Measurements from ENCODE around the gene PPARG.
A peak's percentile ranks its signal among the peaks of the same experiment; 100 is the strongest.
"Not testable (repeated sequence)": the region's sequence is repeated elsewhere in the genome, so short reads cannot be mapped to it uniquely, and the experiment has no call there.

Gene PPARG

DNA sequence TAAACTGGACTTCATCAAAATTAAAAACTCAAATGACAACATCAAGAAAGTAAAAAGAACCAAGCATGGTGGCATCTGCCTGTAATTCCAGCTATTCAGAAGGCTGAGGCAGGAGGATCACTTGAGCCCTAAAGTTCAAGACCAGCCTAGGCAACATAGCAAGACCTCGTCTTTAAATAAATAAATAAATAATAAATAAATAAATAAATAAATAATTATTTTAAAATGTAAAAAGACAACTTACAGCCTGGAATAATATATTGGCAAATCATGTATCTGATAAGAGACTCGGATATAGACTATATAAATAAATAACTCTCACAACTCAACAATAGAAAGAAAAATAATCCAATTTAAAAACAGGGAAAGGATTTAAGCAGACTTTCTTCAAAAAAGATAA is 4.3 kb upstream of the PPARG start:
- no peak overlapping the region for H3K4me3 ChIP-seq (ENCODE audit: low read depth in 1 of 2, low read length in 2 of 2)
- no peaks in the 10 kb centered on the region for H3K9me3 ChIP-seq (ENCODE audit: low read length)
- peaks cover 6% of the 10 kb centered on the region for H3K4me1 ChIP-seq (ENCODE audit: insufficient read depth, low read length)
- H3K36me3 ChIP-seq (ENCODE audit: insufficient read depth, low read length): no peaks in the 10 kb centered on the region
- peaks cover 7 to 20% of the 10 kb centered on the region in 2 donors for H3K27me3 ChIP-seq (ENCODE audit: control insufficient read depth in 1 of 2, insufficient read depth in 2 of 2, low read length in 2 of 2)
- H3K27ac ChIP-seq (ENCODE audit: low read depth, low read length): no peak overlapping the region
- no peak overlapping the region for H3K9ac ChIP-seq (ENCODE audit: low read length)

DNA sequence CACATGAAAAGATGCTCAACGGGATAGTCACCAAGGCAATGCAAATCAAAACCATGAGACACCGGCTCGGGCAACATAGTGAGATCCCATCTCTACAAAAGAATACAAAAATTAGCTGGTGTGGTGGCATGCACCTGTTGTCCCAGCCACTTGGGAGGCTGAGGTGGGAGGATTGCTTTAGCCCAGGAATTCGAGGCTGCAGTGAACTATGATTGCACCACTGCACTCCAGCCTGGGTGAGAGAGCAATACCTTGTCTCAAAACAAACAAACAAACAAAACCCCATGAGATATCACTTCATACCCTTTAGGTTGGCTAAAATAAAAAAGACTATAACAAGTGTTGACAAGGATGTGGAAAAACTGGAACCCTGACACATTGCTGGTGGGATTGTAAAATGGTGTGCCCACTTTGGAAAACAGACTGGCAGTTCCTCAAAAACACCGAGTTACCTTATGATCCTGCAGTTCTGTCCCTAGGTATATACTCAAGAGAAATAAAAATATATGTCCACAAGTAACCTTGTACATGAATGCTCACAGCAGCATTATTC is 3.8 kb upstream of the PPARG start:
- no peak overlapping the region for H3K4me3 ChIP-seq (ENCODE audit: low read depth in 1 of 2, low read length in 2 of 2)
- peaks cover 6% of the 10 kb centered on the region for H3K4me1 ChIP-seq (ENCODE audit: insufficient read depth, low read length)
- no peaks in the 10 kb centered on the region for H3K36me3 ChIP-seq (ENCODE audit: insufficient read depth, low read length)
- H3K27ac ChIP-seq (ENCODE audit: low read depth, low read length): no peak overlapping the region
- H3K9me3 ChIP-seq (ENCODE audit: low read length): no peaks in the 10 kb centered on the region
- H3K9ac ChIP-seq (ENCODE audit: low read length): no peak overlapping the region
- peaks cover 7 to 20% of the 10 kb centered on the region in 2 donors for H3K27me3 ChIP-seq (ENCODE audit: control insufficient read depth in 1 of 2, insufficient read depth in 2 of 2, low read length in 2 of 2)

DNA sequence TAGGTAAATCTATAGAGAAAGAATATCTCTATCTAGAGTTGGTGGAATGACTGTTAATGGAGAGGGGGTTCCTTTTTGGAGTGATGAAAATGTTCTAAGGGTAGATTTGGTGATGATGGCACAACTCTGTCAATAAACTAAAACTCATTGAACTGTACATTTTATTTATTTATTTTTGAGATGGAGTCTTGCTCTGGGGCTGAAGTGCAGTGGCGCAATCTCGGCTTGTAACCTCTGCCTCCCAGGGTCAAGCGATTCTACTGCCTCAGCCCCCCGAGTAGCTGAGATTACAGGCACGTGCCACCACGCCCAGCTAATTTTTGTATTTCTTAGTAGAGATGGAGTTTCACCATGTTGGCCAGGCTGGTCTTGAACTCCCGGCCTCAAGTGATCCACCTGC is 3.1 kb upstream of the PPARG start:
- not testable (repeated sequence) for H3K4me3 ChIP-seq (ENCODE audit: low read depth in 1 of 2, low read length in 2 of 2); H3K9ac ChIP-seq (ENCODE audit: low read length); H3K4me1 ChIP-seq (ENCODE audit: insufficient read depth, low read length); H3K9me3 ChIP-seq (ENCODE audit: low read length); H3K27ac ChIP-seq (ENCODE audit: low read depth, low read length); H3K36me3 ChIP-seq (ENCODE audit: insufficient read depth, low read length)
- H3K27me3 ChIP-seq (ENCODE audit: control insufficient read depth in 1 of 2, insufficient read depth in 2 of 2, low read length in 2 of 2): peaks cover 7 to 20% of the 10 kb centered on the region in 2 donors

DNA sequence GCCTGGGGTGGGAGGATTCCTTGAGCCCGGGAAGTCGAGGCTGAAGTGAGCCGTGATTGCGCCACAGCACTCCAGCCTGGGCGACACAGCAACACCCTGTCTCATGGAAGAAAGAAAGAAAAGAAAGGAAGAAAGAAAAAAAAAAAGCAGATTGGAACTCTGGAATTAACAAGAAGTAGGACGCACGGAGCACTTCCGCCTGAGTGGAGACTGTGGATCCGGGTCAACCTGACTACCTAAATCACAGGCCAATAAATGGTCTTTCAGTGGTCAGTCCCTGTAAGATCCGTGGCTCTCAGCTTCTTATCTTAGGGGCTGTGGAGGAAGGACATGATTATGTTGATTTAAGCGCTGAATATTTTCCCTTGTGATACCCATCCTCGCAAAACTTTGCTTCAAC is 2.4 kb upstream of the PPARG start:
- Histone ChIP-seq H3K9ac (ENCODE audit: low read length) (no peak overlapping the region), H3K4me1 (ENCODE audit: insufficient read depth, low read length) (peaks cover 6% of the 10 kb centered on the region), H3K9me3 (ENCODE audit: low read length) (no peaks in the 10 kb centered on the region), H3K36me3 (ENCODE audit: insufficient read depth, low read length) (no peaks in the 10 kb centered on the region), H3K27me3 (ENCODE audit: control insufficient read depth in 1 of 2, insufficient read depth in 2 of 2, low read length in 2 of 2) (peaks cover 7 to 20% of the 10 kb centered on the region in 2 donors), H3K4me3 (ENCODE audit: low read depth in 1 of 2, low read length in 2 of 2) (peak overlapping the region in 1 of 2 donors; percentile 25), H3K27ac (ENCODE audit: low read depth, low read length) (no peak overlapping the region)

DNA sequence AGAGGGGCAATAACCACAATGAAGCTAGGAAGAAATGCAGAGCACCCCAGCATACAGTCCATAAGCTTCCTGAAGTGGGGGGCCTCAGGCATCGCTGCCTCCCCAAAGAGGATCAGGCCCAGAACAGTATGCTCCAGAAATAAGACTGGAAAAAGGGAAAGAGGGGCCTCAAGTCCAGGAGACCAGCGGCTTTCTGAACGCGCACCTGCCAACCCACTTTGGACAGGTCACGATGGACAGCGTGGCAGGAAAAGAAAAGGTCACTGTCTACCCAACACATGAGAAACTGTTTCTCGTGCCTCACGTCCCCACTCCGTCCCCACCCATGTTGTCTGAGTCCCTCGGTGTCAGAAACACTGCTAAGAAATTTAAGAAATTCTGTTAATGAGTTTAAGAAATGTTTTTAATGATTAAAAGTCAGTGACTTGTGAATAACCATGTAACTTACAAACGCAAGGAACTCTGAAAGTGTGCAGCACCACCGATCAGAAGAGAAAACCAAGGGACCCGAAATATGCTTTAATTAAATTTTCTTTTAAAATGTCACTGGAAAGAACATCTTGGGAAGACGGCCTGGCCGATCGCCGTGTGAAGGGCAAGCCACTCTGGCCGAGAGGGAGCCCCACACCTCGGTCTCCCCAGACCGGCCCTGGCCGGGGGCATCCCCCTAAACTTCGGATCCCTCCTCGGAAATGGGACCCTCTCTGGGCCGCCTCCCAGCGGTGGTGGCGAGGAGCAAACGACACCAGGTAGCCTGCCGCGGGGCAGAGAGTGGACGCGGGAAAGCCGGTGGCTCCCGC is 1.7 kb upstream of the PPARG start:
- Histone ChIP-seq H3K27ac (ENCODE audit: low read depth, low read length) (no peak overlapping the region), H3K9ac (ENCODE audit: low read length) (no peak overlapping the region), H3K9me3 (ENCODE audit: low read length) (no peaks in the 10 kb centered on the region), H3K4me3 (ENCODE audit: low read depth in 1 of 2, low read length in 2 of 2) (peak overlapping the region in 1 of 2 donors; percentile 25), H3K4me1 (ENCODE audit: insufficient read depth, low read length) (peaks cover 6% of the 10 kb centered on the region), H3K36me3 (ENCODE audit: insufficient read depth, low read length) (no peaks in the 10 kb centered on the region), H3K27me3 (ENCODE audit: control insufficient read depth in 1 of 2, insufficient read depth in 2 of 2, low read length in 2 of 2) (peaks cover 7 to 20% of the 10 kb centered on the region in 2 donors)

DNA sequence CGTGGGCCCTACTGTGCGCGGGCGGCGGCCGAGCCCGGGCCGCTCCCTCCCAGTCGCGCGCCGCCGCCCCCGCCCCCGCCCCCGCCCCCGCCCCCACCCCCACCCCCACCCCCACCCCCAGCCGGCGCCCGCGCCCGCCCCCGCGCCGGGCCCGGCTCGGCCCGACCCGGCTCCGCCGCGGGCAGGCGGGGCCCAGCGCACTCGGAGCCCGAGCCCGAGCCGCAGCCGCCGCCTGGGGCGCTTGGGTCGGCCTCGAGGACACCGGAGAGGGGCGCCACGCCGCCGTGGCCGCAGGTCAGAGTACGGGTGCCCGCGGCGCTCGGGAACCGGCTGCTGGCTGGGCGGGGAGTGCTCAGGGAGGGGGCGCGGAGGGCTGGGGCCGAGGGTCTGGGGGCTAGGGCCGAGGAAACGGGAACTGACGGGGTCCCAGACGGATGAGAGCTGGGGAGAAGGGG is 1.1 kb upstream of the PPARG start:
- Histone ChIP-seq H3K27me3 (ENCODE audit: control insufficient read depth in 1 of 2, insufficient read depth in 2 of 2, low read length in 2 of 2) (peaks cover 7 to 20% of the 10 kb centered on the region in 2 donors), H3K9ac (ENCODE audit: low read length) (no peak overlapping the region), H3K4me3 (ENCODE audit: low read depth in 1 of 2, low read length in 2 of 2) (peak overlapping the region; percentile 44 to 53), H3K36me3 (ENCODE audit: insufficient read depth, low read length) (no peaks in the 10 kb centered on the region), H3K27ac (ENCODE audit: low read depth, low read length) (no peak overlapping the region), H3K4me1 (ENCODE audit: insufficient read depth, low read length) (peaks cover 6% of the 10 kb centered on the region), H3K9me3 (ENCODE audit: low read length) (no peaks in the 10 kb centered on the region)

DNA sequence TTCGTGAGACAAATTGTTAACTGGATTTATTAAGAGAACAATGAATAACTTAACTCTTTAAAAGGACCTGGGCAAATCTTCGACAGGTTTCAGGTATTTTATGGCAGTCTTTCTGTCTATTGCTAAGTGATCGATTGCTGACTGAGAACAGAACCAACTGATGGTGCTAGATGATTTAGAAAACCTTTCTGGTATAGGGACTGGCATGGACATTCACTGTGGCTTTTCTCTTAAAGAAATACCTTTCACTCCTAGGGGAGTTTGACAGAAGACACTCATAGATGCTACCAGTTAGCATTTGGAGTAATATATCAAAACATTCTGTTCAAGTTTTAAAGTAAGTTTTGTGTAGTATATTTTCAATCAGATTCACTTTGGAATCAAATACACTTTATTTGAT is 654 bp downstream of the PPARG start:
- Histone ChIP-seq H3K9me3 (ENCODE audit: low read length) (no peaks in the 10 kb centered on the region), H3K4me3 (ENCODE audit: low read depth in 1 of 2, low read length in 2 of 2) (no peak overlapping the region), H3K27me3 (ENCODE audit: control insufficient read depth in 1 of 2, insufficient read depth in 2 of 2, low read length in 2 of 2) (peaks cover 7 to 20% of the 10 kb centered on the region in 2 donors), H3K9ac (ENCODE audit: low read length) (no peak overlapping the region), H3K36me3 (ENCODE audit: insufficient read depth, low read length) (no peaks in the 10 kb centered on the region), H3K4me1 (ENCODE audit: insufficient read depth, low read length) (peaks cover 6% of the 10 kb centered on the region), H3K27ac (ENCODE audit: low read depth, low read length) (no peak overlapping the region)

DNA sequence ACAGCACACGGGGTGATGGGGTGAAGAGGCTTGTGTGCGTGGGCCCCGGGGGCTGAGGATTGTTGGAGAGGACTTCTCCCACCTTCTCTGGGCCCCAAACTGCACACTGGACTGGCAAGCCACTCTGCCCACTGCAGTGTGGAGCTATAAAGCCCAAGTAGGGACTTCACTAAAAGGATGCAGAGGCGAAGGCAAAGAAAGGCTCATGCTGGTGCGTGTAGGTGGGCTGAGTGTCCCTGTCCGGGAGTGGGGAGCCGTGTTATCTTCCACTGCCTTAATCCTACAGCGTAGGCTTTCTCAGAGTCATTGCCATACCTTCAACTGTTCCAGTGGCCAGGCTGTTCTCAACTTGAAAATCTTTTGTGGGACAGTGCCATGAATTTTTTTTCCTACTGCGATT is 3.9 kb downstream of the PPARG start:
- Histone ChIP-seq H3K4me1 (ENCODE audit: insufficient read depth, low read length) (no peaks in the 10 kb centered on the region), H3K9me3 (ENCODE audit: low read length) (no peaks in the 10 kb centered on the region), H3K27ac (ENCODE audit: low read depth, low read length) (no peak overlapping the region), H3K9ac (ENCODE audit: low read length) (no peak overlapping the region), H3K27me3 (ENCODE audit: control insufficient read depth in 1 of 2, insufficient read depth in 2 of 2, low read length in 2 of 2) (peaks cover 0 to 9% of the 10 kb centered on the region in 2 donors), H3K36me3 (ENCODE audit: insufficient read depth, low read length) (no peaks in the 10 kb centered on the region), H3K4me3 (ENCODE audit: low read depth in 1 of 2, low read length in 2 of 2) (no peak overlapping the region)

DNA sequence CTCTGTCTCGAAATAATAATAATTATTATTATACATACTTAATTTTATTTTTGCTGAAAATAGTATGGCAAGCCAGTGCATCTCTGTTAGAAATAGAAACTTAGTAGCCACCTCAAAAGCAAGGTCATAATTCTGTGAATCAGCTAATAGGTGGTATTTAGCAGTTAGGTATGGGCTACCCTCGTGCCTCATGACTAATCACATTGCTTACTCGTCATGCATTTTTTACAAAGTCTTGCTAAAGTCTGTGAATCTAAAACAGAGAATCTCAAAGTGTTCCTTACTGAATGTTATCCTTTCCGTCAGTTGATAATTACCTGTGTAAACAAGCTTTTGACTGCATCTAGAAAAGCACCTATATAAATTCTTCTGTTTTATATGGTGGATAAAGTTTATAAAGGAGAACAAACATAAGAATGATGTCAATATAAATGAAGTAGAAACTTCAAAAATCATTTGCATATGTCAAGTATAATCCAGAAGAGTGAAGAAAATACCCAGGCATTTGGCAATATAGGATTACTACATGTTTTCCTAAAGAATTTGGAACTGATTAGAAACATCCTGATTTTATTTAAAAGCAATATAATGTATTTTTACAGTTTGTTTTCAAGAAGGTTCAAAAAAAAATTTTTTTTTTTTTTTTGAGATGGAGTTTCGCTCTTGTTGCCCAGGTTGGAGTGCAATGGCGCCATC is 6.2 kb downstream of the PPARG start:
- Histone ChIP-seq H3K9ac (ENCODE audit: low read length) (no peak overlapping the region), H3K27me3 (ENCODE audit: control insufficient read depth in 1 of 2, insufficient read depth in 2 of 2, low read length in 2 of 2) (no peaks in the 10 kb centered on the region), H3K9me3 (ENCODE audit: low read length) (no peaks in the 10 kb centered on the region), H3K27ac (ENCODE audit: low read depth, low read length) (no peak overlapping the region), H3K4me3 (ENCODE audit: low read depth in 1 of 2, low read length in 2 of 2) (no peak overlapping the region), H3K36me3 (ENCODE audit: insufficient read depth, low read length) (no peaks in the 10 kb centered on the region), H3K4me1 (ENCODE audit: insufficient read depth, low read length) (no peaks in the 10 kb centered on the region)

DNA sequence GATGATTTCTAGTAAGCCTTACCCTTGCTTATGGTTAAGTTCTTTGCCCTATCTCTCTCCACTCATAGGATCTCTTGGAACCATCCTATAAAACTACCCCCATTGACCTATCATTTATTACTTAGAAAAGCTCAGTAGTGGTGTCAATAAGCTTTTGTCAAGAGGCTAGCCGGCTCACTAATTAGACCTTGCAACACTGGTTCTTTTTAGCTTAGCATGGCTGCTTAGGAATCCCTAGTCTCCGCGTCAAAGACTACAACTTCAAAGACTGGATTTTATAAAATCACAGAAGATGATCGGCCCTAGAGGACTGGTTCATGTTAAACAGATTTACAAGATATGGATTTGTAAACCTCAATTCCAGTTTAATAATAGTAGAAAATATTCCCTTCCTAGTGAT is 7.6 kb downstream of the PPARG start:
- Histone ChIP-seq H3K27ac (ENCODE audit: low read depth, low read length) (no peak overlapping the region), H3K9ac (ENCODE audit: low read length) (no peak overlapping the region), H3K4me3 (ENCODE audit: low read depth in 1 of 2, low read length in 2 of 2) (no peak overlapping the region), H3K36me3 (ENCODE audit: insufficient read depth, low read length) (no peaks in the 10 kb centered on the region), H3K27me3 (ENCODE audit: control insufficient read depth in 1 of 2, insufficient read depth in 2 of 2, low read length in 2 of 2) (no peaks in the 10 kb centered on the region), H3K4me1 (ENCODE audit: insufficient read depth, low read length) (no peaks in the 10 kb centered on the region), H3K9me3 (ENCODE audit: low read length) (no peaks in the 10 kb centered on the region)

DNA sequence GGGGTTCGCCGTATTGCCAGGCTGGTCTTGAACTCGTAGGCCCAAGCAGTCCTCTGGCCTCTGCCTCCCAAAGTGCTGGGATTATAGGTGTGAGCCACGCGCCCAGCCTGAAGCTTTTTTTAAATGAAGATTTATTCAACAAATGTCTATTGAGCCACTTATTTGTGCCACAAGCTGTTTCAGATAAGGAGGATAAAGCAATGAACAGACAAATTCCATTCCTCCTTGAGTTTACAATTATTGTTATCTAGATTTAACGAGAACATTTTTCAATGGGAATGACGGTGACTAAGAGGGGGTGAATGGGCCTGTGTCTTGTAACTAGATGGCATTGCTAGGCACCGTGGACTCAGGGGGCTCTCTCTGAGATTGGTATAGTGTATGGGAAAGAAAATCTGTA is 10.2 kb downstream of the PPARG start:
- H3K9ac ChIP-seq (ENCODE audit: low read length): no peak overlapping the region
- no peaks in the 10 kb centered on the region for H3K27me3 ChIP-seq (ENCODE audit: control insufficient read depth in 1 of 2, insufficient read depth in 2 of 2, low read length in 2 of 2)
- no peaks in the 10 kb centered on the region for H3K4me1 ChIP-seq (ENCODE audit: insufficient read depth, low read length)
- H3K27ac ChIP-seq (ENCODE audit: low read depth, low read length): no peak overlapping the region
- H3K4me3 ChIP-seq (ENCODE audit: low read depth in 1 of 2, low read length in 2 of 2): no peak overlapping the region
- H3K9me3 ChIP-seq (ENCODE audit: low read length): no peaks in the 10 kb centered on the region
- H3K36me3 ChIP-seq (ENCODE audit: insufficient read depth, low read length): no peaks in the 10 kb centered on the region
